DMS 273 (cell line): ENCODE results near the gene ASIP.

Source experiments
- DNase-seq: peaks from one replicate; lab custom pipeline; 2025; ENCODE audit not compliant: unreplicated experiment; lab: John Stamatoyannopoulos, UW

The ASIP gene

DNA sequence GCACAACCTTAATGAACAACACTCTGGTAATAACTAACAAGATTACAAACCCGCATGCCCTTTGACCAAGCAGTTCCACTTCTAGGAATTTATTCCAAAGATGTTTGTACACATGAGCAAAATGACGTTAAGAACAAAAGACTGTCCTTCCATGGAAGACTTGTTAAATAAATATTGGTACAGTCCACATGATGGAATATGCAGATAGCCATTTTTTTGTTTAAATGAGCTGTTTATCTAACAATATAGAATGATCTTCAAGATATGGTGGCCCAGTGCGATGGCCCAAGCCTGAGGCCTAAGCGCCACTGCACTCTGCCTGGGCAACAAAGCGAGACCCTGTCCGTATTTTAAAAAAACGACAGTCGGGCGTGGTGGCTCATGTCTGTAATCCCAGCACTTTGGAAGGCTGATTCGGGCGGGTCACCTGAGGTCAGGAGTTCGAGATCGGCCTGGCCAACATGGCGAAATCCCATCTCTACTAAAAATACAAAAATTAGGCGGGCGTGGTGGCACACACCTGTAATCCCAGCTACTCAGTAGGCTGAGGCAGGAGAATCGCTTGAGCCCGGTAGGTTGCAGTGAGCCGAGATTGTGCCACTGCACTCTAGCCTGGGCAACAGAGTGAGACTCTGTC, 69.4 kb downstream of the ASIP start:
- DNase-seq = no peak

DNA sequence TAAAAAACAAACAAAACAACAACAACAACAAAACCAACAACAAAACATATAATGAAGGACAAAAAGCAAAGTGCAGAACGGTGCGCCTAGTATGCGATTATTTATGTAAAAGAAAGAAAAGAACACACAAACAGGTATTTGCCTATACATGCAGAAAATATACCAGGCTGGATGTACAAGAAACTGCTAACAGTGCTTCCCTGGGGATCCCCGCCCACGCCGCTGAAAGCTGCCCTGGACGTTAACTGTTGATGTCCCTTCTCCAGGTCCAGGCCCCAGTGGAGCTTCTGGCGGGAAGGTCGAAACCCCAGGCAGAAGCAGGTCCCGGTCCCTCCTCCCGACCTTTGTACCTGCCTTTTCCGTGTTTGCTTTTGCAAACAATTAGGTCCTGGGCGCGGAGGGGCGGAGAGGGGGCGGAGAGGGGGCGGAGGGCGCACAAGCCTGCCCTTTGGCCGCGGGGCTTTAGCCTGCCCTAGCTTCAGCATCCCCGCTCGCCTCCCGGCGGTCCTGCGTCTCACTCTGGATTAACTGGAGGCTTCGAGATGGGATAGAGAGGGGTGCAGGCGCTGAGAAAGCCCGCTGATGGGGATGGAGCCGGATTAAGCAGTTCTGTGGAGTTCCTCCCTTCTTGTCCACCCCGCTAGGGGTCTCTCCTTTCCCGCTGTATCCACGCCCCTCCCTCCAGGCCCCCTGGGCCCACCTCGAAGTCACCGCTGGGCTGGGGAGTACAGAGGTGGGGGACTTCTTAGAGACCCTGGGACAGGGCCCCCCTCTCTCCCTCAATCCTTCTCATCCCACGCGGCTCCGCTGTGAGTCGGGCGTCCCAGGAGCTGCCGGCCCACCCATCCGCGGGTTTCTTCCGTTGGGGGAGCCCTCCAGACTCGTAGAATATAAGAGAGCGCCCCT, 70.1 kb downstream of the ASIP start:
- peak; percentile 42 for DNase-seq

GRCh38 chr20:34312024-34312460, 70.8 kb downstream of the ASIP start:
- peak; percentile 47 for DNase-seq

GRCh38 chr20:34312544-34313217, 71.5 kb downstream of the ASIP start:
- DNase-seq = peak; percentile 95

- no peak for DNase-seq
Observed at GRCh38 chr20:34315236-34315635, 74.0 kb downstream of the ASIP start.

DNA sequence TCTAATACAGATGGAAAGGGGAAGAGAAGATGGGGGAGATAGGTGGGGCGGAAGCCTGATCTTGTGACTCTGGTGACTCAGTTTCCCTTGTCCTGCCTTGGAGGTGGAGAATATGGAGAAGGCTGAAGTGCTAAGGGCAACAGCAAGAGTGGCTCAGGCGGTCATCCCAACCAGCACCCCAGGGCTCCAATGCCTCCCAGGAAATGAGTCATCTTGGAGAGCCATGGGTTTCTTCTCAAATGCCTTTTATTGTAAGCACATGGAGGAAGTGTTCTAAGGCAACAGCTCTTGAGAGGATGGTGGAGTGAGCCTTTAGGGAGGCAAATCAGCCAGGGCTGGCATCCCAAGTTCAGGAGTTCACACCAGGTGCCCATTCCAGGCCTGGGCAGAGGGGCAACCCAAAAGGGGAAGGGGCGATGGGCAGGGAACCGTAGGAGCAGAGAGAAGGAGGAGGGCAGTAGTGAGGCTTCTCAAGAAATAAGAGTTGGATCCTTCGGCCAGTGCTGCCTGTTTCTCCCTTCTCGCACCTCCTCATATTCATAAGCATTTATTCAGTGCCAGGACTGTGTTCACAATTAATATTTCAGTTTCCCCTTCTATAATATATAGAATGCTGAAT, 75.1 kb downstream of the ASIP start:
- no peak for DNase-seq
